OCI-LY7 (cell line): ENCODE results near the gene NTSR1. TPM values are rescaled to one million over a fixed set of nuclear protein-coding genes. Genes with fewer than 3 reads are reported as not detected.

Experiments used
- BruUV-seq: library from RNA; stranded (reverse); fragments of 400-500 nt; replicated peaks from 2 replicates; lab custom pipeline; 2021; lab: Mats Ljungman, UMichigan
- CTCF ChIA-PET: fragments of 300-600 bp; sonication (Branson Sonifier 250); formaldehyde crosslinking; loops from one replicate; lab custom pipeline; 2022; ENCODE audit warnings: antibody characterized with exemption; ENCODE audit not compliant: unreplicated experiment; lab: Charles Lee
- POLR2A ChIA-PET: fragments of 300-600 bp; sonication (Branson Sonifier 250); formaldehyde crosslinking; loops from one replicate; lab custom pipeline; 2022; ENCODE audit warnings: antibody characterized with exemption; lab: Charles Lee
- DNase-seq: peaks from one replicate; pipeline ENCODE4 v3.0.0-alpha.2; 2015; ENCODE audit warnings: low spot score
- H2AFZ ChIP-seq: fragments of 200-600 bp; sonication (generic), shearing (Covaris generic); 2 replicates; pipeline ENCODE4 v1.6.1; 2014; ENCODE audit warnings: mild to moderate bottlenecking, antibody characterized with exemption, low read length, moderate library complexity
- H3K27ac ChIP-seq: fragments of 200-600 bp; sonication (generic); 2 replicates; pipeline ENCODE4 v1.5.1; 2014; ENCODE audit warnings: mixed run types, low read depth, mild to moderate bottlenecking, moderate library complexity, low read length, inconsistent platforms; ENCODE audit not compliant: poor library complexity, severe bottlenecking
- H3K36me3 ChIP-seq: fragments of 200-600 bp; sonication (generic); 2 replicates; pipeline ENCODE4 v1.6.1; 2014; ENCODE audit warnings: mild to moderate bottlenecking, antibody characterized with exemption, low read length, moderate library complexity, mixed read lengths; ENCODE audit not compliant: insufficient read depth
- H3K4me1 ChIP-seq: fragments of 200-600 bp; sonication (generic); 2 replicates; pipeline ENCODE4 v1.5.1; 2014; ENCODE audit warnings: mild to moderate bottlenecking, low read length; ENCODE audit not compliant: insufficient read depth, poor library complexity, severe bottlenecking
- H3K4me2 ChIP-seq: fragments of 200-600 bp; sonication (generic); 2 replicates; pipeline ENCODE4 v1.6.1; 2014; ENCODE audit warnings: mild to moderate bottlenecking, low read length
- H3K4me3 ChIP-seq: fragments of 200-600 bp; sonication (generic); 2 replicates; pipeline ENCODE4 v1.5.1; 2014; ENCODE audit warnings: mild to moderate bottlenecking, low read depth, low read length; ENCODE audit not compliant: poor library complexity, severe bottlenecking
- H3K79me2 ChIP-seq: fragments of 200-600 bp; sonication (generic); 2 replicates; pipeline ENCODE4 v1.6.1; 2016; ENCODE audit warnings: low read depth, mild to moderate bottlenecking, low read length, moderate library complexity, mixed read lengths; ENCODE audit not compliant: insufficient read depth
- H3K9me2 ChIP-seq: fragments of 200-600 bp; sonication (generic); 2 replicates; pipeline ENCODE4 v1.6.1; 2016; ENCODE audit warnings: mild to moderate bottlenecking, low read length, mixed read lengths; ENCODE audit not compliant: insufficient read depth
- H3K9me3 ChIP-seq: fragments of 200-600 bp; sonication (generic); 2 replicates; pipeline ENCODE4 v1.6.1; 2014; ENCODE audit warnings: mild to moderate bottlenecking, mixed run types, low read length, mixed read lengths
- H4K20me1 ChIP-seq: fragments of 200-600 bp; sonication (generic); 2 replicates; pipeline ENCODE4 v1.6.1; 2014; ENCODE audit warnings: mild to moderate bottlenecking, antibody characterized with exemption, low read length, moderate library complexity, mixed read lengths; ENCODE audit not compliant: insufficient read depth
- EZH2phosphoT487 ChIP-seq: fragments of 200-600 bp; sonication (generic); IDR thresholded peaks from 2 replicates; pipeline ENCODE4 v1.6.1; 2018; ENCODE audit warnings: low read depth, borderline replicate concordance, mild to moderate bottlenecking, mixed run types, antibody characterized with exemption, low read length, moderate library complexity, mixed read lengths
- intact Hi-C: fragments of 100-400 bp; cut with micrococcal nuclease; formaldehyde crosslinking; loops from one replicate; pipeline ENCODE4 v1.10.0; 2022; ENCODE audit not compliant: unreplicated experiment
- total RNA-seq, 2 experiments: library from RNA; depleted of rRNA in 1 of 2; stranded (reverse); fragments of >200 nt in 1 of 2; shearing (Covaris generic) in 1 of 2; gene quantifications; 2 replicates each; pipeline ENCODE4 v1.2.3, GENCODE V29; 2014 to 2022
- TF ChIP-seq, protein P1 (sequence below): fragments of 200-600 bp; sonication (generic); conservative IDR thresholded peaks from 2 replicates; pipeline ENCODE4 v1.5.1; 2014; ENCODE audit warnings: mild to moderate bottlenecking, antibody characterized with exemption, low read length, moderate library complexity, mixed read lengths

Gene NTSR1
- total RNA-seq, 2 experiments from 2014 or later = not detected

GRCh38 chr20:62662422-62662821 lies 46.2 kb upstream of the NTSR1 start:
- no peak for DNase-seq
- TF ChIP-seq, protein P1, sequence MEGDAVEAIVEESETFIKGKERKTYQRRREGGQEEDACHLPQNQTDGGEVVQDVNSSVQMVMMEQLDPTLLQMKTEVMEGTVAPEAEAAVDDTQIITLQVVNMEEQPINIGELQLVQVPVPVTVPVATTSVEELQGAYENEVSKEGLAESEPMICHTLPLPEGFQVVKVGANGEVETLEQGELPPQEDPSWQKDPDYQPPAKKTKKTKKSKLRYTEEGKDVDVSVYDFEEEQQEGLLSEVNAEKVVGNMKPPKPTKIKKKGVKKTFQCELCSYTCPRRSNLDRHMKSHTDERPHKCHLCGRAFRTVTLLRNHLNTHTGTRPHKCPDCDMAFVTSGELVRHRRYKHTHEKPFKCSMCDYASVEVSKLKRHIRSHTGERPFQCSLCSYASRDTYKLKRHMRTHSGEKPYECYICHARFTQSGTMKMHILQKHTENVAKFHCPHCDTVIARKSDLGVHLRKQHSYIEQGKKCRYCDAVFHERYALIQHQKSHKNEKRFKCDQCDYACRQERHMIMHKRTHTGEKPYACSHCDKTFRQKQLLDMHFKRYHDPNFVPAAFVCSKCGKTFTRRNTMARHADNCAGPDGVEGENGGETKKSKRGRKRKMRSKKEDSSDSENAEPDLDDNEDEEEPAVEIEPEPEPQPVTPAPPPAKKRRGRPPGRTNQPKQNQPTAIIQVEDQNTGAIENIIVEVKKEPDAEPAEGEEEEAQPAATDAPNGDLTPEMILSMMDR = no peak
- TF ChIP-seq EZH2phosphoT487 = no peak
- no TSS peak for BruUV-seq
- no peaks in the 10 kb centered on the region for H3K9me2 ChIP-seq
- H3K4me2 ChIP-seq = no peak overlapping the region
- CTCF ChIA-PET = no interaction called here
- H4K20me1 ChIP-seq = no peaks in the 10 kb centered on the region
- no peaks in the 10 kb centered on the region for H3K79me2 ChIP-seq
- no peak overlapping the region for H3K27ac ChIP-seq
- H2AFZ ChIP-seq = no peak overlapping the region
- intact Hi-C loops = no loop called here
- no peak overlapping the region for H3K4me3 ChIP-seq
- no peaks in the 10 kb centered on the region for H3K9me3 ChIP-seq
- POLR2A ChIA-PET = no interaction called here
- H3K4me1 ChIP-seq = no peaks in the 10 kb centered on the region
- H3K36me3 ChIP-seq = peaks cover 76% of the 10 kb centered on the region

- Histone ChIP-seq H3K4me2 (no peak overlapping the region), H3K9me3 (no peaks in the 10 kb centered on the region), H3K9me2 (no peaks in the 10 kb centered on the region), H4K20me1 (no peaks in the 10 kb centered on the region), H3K4me3 (no peak overlapping the region), H3K36me3 (peaks cover 76% of the 10 kb centered on the region), H3K4me1 (no peaks in the 10 kb centered on the region), H3K79me2 (no peaks in the 10 kb centered on the region), H3K27ac (no peak overlapping the region), H2AFZ (no peak overlapping the region)
- intact Hi-C loops = no loop called here
- TF ChIP-seq EZH2phosphoT487 = no peak
- TF ChIP-seq, protein P1 = no peak
- CTCF ChIA-PET = no interaction called here
- no TSS peak for BruUV-seq
- DNase-seq = no peak
- POLR2A ChIA-PET = no interaction called here
Observed at GRCh38 chr20:62663145-62664018, 45.3 kb upstream of the NTSR1 start.
